HEK293T (cell line): ENCODE data around the gene ARHGAP33.

ENCODE experiments used
- ARNT ChIP-seq: fragments of 450-650 bp; IDR thresholded peaks from 2 replicates; pipeline ENCODE4 v1.6.1; 2017; ENCODE audit warnings: mild to moderate bottlenecking
- BHLHE40 ChIP-seq: fragments of 450-650 bp; IDR thresholded peaks from 2 replicates; pipeline ENCODE4 v1.6.1; 2016; ENCODE audit warnings: mild to moderate bottlenecking, moderate library complexity, borderline replicate concordance
- ELF4 ChIP-seq: fragments of 450-650 bp; IDR thresholded peaks from 2 replicates; pipeline ENCODE4 v1.6.1; 2017; ENCODE audit warnings: antibody characterized with exemption
- FOXA1 ChIP-seq: fragments of 450-650 bp; IDR thresholded peaks from 2 replicates; pipeline ENCODE4 v1.6.1; 2016; ENCODE audit warnings: mild to moderate bottlenecking
- FOXM1 ChIP-seq: fragments of 450-650 bp; IDR thresholded peaks from 2 replicates; pipeline ENCODE4 v1.6.1; 2017; ENCODE audit warnings: mild to moderate bottlenecking, borderline replicate concordance
- L3MBTL2 ChIP-seq: fragments of 450-650 bp; conservative IDR thresholded peaks from 2 replicates; pipeline ENCODE4 v1.6.1; 2016; ENCODE audit warnings: mild to moderate bottlenecking
- LEF1 ChIP-seq: fragments of 450-650 bp; IDR thresholded peaks from 2 replicates; pipeline ENCODE4 v1.6.1; 2017; ENCODE audit warnings: mild to moderate bottlenecking, borderline replicate concordance
- PKNOX1 ChIP-seq: fragments of 450-650 bp; IDR thresholded peaks from 2 replicates; pipeline ENCODE4 v1.6.1; 2016
- SP1 ChIP-seq: fragments of 450-650 bp; IDR thresholded peaks from 2 replicates; pipeline ENCODE4 v1.6.1; 2017
- SUZ12 ChIP-seq: fragments of 450-650 bp; IDR thresholded peaks from 2 replicates; pipeline ENCODE4 v1.6.1; 2016; ENCODE audit warnings: mild to moderate bottlenecking
- TARDBP ChIP-seq: fragments of 450-650 bp; IDR thresholded peaks from 2 replicates; pipeline ENCODE4 v1.6.1; 2016
- ZNF384 ChIP-seq: fragments of 450-650 bp; IDR thresholded peaks from 2 replicates; pipeline ENCODE4 v1.6.1; 2016

GRCh38 chr19:35833972-35834371 lies 58.6 kb downstream of the ARHGAP33 start:
- TF ChIP-seq TARDBP (no peak), PKNOX1 (no peak), SUZ12 (no peak), ZNF384 (no peak), BHLHE40 (no peak), FOXM1 (no peak), LEF1 (no peak), ELF4 (no peak), SP1 (no peak), FOXA1 (no peak), L3MBTL2 (no peak), ARNT (no peak)
